Superior temporal gyrus (tissue), 1 donor: ENCODE data around the gene CLEC9A.

ENCODE experiments used
- DNase-seq: peaks from one replicate; pipeline ENCODE4 v3.0.0-alpha.2; 2016; ENCODE audit errors: extremely low spot score

CLEC9A gene

DNA sequence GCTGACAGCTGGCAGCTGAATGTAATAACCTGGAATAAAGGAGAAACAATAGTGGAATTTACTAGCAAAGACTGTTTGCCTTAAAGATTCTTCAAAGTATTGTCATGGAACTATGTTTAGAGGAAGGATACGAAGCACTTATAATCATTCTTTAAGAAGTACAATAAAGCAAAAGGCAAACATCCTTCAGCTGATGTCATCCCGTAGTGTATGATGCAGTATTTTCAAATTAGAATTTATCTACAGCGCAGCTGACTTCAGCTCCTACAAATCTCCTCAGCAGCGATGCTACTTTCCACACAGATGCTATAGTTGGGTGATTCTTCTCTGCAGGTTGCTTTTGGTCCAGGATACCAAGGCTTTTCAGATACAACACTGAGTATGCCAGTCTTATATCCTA lies 36.8 kb downstream of the CLEC9A start:
- no peak for DNase-seq

DNA sequence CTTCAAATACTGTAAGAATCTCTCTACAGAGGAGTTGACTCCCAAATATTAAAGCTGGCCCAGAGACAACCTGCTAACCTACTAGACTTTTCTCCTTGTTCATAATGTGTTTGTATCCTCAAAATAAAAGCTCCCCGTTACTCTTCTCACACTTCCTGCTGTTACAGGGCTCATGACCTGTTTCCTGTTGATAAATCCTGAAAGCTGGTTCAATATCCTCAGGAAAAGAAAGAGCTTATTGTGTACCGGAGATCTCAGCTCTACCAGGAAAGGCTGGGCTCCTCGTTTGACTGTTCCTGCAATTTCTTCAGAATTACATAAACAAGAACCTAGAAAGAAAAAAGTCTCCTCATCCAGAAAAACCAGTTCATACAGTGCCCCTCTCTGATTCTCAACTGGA lies 37.5 kb downstream of the CLEC9A start:
- DNase-seq, result no peak

DNA sequence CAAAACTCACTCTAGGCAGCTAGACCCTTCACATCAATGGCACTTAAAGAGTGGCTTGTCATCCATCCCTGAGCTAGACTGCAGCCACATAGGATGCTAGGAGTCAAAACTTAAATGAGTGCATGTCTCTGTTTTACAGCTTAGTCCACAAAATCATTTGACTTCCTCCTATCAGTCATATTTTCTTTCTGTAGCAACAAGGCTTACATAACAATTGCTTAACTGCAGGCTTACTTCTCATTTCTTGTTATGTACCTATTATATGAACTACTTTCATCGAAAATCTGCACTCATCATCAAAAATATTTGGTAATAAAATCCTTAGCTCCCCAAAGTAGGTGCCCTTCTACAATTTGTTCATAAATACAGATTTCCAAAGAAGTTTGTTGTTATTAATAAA lies 38.2 kb downstream of the CLEC9A start:
- DNase-seq, result no peak

DNA sequence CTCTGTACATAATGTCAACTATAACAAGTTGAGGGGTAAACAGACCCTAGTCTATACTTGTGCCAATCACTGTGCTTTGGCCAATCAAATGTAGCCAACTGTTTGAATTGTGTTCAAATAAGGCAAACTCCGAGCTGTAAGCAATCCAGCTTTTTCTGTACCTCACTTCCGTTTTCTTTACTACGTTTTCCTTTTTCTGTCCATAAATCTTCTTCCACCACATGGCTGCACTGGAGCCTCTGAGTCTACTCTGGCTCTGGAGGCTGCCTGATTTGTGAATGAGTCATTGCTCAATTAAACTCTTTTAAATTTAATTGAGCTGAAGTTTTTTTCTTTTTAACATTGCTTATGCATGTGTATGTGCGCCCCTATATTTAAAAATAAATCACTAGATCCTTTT lies 38.6 kb downstream of the CLEC9A start:
- no peak for DNase-seq

DNA sequence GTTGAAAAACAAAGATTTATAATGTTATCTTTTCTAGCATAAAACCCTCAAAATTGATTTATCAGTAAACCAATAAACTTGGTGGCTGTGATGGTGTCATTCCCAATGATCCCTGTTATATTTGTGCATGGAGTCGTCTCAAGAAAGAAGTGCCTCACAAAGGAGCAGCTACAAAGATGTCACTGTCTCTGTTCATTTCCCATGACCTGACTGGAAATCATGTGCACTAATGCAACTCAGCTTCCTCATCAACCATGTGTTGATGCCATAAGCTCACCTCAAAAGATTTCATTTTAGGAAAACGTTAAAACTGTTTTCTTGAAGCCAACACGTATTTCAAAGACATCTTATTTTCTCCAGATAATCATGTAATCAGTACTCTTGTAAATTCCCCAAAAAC lies 39.5 kb downstream of the CLEC9A start:
- DNase-seq, result no peak

DNA sequence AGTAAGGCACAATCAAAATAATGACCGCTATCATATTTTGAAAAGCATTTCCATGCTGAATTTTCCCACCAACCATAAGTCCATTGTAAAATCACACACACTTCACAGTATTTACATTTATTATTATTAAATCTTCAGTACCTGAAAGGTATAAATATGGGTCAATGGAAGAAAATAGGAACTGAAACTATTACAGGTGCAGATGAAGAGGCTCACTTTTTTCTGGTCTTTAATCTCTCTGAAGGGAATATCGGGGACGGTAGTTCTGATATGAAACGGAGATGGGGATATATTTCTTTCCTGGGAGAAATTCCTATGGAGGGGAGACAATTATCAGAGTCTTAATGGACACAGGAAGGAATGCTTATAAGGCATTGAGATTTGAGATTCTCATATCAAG lies 39.9 kb downstream of the CLEC9A start:
- no peak for DNase-seq

DNA sequence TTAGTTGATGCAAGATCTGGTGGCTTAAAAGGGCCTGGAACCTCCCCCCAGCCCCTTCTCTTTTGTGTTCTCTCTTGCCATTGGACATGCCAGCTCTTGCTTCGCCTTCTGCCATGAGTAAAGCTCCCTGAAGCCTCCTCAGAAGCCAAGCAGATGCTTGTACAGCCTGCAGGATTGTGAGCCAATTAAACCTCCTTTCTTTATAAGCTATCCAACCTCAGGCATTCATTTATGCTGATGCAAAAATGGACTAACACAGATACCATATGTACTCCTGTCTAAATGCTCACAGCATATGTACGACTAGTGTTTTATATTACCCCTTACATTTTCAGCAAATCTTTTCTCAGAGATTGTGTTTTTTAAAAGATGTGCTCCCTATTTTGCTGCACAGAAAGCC lies 41.6 kb downstream of the CLEC9A start:
- no peak for DNase-seq

DNA sequence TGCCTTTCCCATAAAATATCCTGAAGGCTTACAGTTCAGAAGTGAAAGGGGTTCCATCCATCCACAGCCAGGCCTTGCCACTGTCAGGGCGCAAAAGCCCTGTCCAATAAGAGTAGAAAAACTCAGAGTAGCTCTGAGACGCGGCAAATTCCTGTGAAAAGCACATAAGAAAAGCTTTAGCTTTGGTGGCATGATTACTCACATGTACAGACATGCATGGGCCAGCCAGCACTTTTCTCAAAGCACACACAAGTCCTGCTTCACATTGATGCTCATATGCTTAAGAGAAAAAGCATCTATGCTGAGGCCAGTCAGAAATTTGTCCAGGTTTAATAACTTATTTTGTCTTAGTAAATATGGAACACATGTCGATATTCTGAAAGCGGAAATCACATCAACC lies 42.8 kb downstream of the CLEC9A start:
- DNase-seq, result no peak

DNA sequence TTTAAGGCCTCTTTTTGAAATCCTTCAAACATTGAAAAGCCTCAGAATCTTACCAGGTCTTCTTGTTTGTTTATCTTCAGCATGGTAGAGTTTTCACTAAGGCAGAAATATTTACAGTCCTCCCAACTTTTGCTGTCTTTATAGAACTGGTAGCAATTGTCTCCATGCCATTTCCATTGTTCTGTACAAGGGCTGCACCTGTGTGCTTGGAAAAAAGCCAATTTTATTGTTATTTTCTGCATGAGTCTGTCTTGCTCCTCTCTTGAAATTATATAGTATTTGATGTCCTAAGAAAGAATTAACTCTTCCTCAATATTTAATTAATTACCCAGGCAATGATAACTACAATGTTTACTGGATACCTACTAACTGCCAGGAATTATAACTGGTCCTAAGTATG lies 45.0 kb downstream of the CLEC9A start:
- no peak for DNase-seq

DNA sequence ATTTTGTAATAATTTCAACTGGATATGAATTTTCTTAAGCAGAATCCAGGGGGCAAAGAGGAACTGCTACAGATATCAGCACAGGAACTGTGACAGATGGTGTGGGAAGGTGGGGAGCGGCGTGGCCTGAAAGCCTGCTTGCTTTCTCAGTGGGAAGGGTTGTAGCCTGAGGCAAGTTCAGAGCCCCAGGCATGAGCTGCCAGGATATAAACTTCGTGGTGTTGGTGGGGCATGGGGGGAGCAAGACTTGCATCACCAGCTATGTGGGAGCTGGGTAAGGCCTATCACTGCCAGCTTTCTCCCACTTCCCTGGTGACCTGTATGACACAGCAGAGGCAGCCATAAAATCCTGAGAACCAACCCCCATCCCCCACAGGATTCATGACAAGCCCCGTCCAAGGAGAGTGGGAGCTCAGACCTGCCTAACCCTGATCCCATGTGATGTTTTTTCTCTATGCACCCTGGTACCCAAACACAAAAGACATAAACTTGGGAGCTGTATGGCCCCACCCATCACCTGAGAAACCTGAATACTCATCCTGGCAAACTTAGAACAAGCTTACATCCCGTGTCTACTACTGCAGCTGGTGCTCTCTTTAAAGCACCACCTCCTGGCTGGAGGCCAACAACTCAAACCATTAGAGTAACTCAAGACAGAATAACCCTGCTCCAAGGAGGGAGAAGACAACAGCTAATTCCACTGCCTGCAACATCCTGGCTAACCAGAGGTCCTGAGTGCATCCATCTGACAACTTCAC lies 51.8 kb downstream of the CLEC9A start:
- no peak for DNase-seq

DNA sequence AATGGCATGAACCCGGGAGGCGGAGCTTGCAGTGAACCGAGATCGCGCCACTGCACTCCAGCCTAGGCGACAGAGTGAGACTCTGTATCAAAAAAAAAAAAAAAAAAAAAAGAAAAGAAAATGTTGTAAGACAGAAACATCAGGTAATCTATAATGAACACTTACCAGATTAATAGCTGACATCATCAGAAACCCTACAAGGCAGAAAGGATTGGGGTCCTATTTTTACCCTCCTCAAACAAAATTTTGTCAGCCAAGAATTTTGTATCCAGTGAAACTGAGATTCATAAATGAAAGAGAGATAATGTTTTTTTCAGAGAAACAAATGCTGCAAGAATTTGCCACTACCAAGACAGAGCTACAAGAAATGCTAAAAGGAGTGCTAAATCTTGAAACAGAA lies 54.3 kb downstream of the CLEC9A start:
- DNase-seq, result no peak

DNA sequence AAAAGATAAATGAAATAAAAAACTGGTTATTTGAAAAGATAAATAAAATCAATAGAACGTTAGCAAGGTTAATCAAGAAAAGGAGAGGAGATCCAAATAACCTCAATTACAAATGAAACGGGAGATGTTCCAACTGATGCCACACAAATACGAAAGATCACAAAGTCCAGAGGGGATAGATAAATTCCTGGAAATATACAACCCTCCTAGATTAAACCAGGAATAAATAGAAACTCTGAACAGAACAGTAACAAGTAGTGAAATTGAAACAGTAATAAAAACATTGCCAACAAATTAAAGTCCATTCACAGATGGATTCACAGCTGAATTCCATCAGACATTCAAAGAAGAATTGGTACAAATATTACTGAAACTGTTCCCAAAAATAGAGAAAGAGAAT lies 55.9 kb downstream of the CLEC9A start:
- DNase-seq, result no peak

DNA sequence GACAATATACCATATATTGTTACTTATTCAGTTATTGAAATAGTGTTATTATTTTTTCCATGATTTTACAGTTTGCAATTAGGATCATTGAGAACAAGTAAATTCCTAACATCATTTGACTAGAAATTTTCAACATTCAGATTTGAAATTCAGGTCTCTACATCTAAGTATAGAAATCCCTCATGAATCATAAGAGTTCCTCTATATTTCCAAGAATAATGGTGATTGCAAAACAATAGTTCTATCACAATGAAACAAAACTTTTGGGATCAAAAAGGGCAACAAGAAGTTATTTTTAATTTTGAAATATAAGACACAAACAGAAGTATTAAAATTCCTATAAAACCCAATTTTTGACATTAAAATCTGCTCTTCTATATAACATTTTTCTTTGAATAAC lies 57.5 kb downstream of the CLEC9A start:
- no peak for DNase-seq

DNA sequence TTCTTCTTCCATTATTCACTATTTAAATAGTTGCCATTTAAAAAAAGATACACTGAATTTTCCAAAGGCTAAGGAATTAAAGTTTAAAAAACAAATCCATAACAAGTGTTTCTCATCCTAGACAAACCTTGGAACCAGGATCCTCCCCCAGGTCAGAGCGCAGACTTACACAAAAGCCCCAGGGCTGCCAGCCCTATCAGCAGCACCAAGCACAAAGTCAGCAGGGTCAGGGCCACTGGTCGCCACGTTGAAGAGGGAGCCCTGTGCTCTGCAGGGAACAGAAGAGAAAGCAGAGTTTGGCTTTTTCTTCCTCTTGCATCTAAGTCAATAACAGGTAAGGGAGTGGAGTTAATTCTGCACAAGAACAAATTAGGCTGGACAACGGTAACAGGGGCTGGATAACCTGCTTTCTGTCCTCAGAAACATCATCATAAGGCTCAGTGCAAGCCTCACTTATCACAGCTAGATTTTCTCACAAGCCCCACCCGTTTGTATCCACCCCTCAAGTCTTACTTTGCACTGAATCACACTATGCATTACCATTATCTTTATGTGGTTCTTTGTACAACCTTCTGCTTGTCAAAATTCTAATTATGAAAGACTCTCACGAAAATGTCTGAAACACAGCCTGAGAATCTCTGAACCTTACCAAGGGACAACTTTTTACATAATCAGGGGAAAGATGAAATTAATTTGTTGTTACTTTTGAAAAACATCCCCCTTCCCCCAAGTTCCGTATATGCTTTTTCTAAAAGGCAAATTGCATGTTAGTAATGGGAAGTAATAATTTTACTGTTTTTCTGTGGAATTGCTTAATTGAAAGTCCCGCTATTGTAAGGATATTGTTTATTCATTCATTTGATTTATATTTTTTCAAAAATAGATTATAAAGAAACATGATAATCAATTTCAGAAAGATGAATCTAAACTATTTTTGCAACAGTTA lies 58.7 kb downstream of the CLEC9A start:
- DNase-seq, result no peak

DNA sequence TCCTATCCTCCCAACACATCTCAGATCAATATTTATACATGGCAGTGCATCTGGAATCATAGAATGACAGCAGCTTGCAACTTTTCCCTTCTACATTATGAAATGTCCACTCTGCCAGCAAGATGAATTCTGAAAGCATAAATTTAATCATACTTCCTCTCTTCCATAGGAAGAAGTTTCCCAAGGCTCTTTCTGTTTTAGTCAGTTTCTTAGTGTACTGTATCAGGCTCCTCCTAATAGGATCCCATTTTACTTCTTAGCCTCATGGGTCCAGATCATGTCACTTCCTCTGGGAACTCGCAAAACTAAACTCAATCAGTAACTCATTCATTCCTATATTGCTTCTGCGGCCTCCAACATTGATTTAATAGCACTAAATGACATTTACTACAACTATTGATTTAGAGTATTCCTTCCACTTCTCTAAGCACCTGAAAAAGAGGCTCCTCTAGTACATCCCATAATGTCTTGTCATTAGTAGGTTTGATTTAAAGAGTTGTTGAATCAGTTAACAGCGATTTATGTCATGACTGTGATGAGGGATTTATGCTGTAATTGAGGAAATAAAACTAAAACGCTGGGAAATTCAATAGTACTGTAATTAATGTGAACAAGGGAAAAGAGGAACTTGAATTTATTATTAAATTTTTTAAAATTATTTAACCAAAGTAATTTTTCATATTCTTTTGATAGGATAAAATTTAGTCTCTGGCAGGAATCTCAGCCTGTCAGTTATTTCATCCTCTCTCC lies 64.3 kb downstream of the CLEC9A start:
- no peak for DNase-seq

DNA sequence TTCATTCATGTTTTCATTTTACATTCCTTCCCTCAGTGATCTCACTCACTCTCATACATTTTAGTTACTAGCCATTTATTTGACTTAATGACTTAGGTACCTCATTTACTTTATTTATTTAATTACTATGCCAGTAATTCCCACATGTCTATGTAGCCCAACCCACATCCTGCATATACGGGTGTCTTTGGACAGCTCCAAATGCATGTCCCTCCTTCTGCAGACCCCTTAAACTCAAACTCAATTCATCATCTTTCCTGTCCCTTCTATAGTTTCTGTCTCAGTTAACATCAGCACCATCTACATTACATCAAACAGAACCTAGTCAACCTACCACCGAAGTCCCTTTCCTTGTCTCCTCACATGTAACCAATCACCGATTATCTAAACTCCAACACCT lies 65.5 kb downstream of the CLEC9A start:
- no peak for DNase-seq

DNA sequence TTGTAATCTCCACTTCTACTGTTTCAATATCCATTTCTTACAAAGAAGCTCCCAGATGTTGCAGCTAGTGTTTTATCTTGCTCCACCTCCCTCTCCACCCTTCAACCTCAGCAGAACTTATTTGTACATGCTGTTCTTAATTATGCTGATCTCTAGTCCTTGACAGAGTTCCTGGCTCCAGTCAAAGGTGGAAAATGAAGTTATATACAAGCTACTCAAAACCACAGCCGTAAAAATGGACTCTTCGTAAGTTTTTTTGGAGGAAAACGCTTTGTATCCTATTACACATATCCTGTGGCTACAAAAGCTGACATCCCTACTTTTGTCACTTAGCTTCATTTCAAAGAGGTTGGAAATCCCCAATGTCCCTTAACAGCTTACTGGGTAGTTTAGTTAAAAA lies 67.0 kb downstream of the CLEC9A start:
- no peak for DNase-seq

DNA sequence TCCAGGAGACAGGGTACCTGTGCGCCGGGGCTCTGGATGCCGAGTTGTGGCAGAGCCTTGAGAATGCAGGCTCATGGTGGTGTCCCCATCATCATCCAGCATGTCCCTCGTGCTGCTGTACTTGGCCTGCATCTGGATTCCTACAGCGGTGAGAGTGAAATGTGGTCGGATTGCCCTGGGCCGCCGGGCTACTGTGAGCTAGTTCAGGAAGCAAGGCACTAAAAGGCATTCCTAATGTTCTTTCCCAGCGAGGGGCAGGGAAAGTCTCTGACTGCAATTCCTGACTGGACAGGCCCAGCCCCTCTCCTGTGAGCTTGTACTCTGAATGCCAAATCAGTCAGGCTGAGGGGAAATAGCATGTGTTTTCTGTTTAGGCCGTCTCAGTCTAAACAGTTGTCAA lies 68.3 kb downstream of the CLEC9A start, which contains the start of gene CLEC1A:
TSS of gene CLEC1A (minus strand) at position 195 of the 400 bp plus-strand sequence. CDS start at position 132, 63 bp downstream.
- DNase-seq, result no peak

DNA sequence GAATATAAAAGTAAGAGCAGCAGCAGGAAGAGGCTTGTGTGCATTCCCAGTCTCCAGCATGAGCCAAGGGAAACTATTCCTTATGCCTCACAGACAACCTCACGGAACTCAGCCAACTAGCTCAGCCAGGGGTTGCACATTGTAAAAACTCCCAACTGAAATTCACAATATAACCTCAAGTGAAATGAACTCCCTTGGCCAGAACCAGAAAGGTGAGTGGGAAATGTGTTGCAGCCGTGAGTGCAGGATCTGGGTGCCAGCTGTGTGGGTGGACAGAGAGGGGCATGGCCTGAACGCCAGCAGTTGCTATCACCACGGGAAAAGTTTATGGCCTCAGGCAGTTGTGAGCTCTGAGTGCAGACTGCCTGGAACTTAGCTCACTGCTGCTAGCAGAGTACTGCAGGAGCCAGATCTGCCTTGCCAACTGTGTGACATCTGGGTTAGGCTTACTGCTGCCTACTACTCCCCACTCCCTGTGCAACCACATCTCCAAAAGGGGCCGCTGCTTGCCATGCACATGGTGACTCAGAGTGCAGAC lies 70.6 kb downstream of the CLEC9A start:
- DNase-seq, result no peak

DNA sequence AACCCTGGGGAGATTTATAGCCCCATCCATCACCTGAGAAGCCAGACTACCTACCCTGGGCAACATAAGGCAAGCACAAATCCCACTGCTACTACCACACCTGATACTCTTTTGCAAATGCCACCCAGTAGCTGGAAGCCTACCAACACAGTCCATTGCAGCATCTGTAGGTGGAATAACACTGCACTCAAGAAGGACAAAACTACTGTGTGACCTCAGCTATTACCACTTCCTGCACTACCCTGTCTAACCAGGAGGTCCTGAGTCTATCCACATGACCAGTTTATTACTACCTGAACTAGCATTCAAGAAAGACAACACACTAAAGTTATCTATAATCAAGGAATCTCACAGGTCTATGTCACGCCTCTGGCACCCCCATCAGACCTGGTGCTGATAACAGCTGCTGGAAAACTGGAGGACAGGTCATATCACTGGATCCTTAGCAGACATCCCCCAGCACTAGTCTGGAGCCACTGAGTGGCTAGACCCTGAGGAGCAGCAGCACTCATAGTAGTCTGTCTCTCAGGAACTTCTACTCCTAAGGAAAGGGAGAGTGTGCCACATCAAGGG lies 71.3 kb downstream of the CLEC9A start:
- no peak for DNase-seq

DNA sequence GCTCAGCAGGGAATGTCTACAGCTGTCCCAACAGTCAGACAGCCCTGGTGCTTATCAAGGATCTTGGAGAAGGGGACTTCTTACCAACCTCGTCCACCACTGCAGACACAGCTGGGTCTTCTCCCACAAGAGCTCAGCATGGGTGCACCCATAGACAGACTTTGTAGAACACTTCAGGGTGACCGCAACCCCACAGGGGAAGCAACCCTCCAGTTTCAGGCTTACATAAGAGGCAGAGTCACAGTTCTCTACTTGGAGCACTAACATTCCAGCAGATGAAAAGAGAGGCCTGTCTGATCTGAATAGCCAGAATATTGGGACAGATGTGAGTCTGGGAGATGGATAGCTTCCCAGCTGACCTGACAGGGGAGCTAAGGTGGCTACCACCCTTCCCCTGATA lies 71.8 kb downstream of the CLEC9A start:
- no peak for DNase-seq
